Non-pigmented ciliary epithelial cell (primary cell): ENCODE measurements around the gene SLC16A5.
"Not testable (repeated sequence)": the region's sequence is repeated elsewhere in the genome, so short reads cannot be mapped to it uniquely, and the experiment has no call there.

ENCODE experiments used
- DNase-seq: peaks from one replicate; pipeline ENCODE4 v3.0.0-alpha.2; 2010; ENCODE audit warnings: low read depth

The SLC16A5 gene

DNA sequence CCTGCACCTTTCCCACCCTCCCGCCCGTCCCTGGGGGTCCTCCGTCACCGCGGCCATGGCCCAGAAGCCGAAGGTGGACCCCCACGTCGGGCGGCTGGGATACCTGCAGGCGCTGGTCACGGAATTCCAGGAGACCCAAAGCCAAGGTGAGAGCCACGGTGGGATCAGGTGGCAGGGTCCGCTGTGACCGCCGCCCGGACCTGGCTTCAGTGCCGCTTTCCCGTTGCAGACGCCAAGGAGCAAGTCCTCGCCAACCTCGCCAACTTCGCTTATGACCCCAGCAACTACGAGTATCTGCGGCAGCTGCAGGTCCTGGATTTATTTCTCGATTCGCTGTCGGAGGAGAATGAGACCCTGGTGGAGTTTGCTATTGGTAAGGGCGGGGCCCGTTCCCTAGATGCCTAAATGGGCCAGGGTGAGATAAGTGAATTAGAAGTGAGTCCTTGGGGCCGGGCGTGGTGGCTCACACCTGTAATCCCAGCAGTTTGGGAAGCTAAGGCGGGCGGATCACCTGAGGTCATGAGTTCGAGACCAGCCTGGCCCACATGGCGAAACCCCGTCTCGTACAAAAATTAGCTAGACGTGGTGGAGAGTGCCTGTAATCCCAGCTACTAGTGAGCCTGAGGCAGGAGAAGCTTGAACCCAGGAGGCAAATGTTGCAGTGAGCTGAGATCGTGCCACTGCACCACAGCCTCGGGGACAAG lies 22.6 kb downstream of the SLC16A5 start:
- no peak for DNase-seq

DNA sequence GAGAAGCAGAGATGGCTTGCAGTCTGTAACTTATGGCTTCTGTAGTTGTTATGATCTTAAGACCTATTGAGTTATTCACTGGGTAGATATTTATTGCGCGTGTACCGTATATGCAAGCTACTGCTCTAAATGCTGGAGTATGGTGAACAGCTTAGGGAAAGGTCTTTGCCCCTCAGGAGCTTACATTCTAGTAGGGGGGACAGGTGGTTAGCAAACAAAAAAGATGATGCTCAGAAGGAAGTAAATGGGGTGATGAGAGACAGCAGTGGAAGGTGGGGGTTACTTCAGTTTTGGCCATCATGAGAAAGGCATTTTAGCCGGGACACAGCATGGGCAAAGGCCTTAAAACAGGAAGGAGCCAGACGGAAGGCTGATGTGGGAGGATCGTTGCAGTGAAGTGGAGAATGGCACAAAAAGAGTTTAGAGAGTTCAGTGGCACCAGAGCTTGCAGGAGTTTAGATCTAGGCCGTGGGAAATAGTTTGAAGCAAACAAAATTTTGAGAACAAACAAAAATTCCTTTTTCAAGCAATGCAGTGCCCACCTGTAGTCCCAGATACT lies 24.1 kb downstream of the SLC16A5 start:
- DNase-seq: no peak

DNA sequence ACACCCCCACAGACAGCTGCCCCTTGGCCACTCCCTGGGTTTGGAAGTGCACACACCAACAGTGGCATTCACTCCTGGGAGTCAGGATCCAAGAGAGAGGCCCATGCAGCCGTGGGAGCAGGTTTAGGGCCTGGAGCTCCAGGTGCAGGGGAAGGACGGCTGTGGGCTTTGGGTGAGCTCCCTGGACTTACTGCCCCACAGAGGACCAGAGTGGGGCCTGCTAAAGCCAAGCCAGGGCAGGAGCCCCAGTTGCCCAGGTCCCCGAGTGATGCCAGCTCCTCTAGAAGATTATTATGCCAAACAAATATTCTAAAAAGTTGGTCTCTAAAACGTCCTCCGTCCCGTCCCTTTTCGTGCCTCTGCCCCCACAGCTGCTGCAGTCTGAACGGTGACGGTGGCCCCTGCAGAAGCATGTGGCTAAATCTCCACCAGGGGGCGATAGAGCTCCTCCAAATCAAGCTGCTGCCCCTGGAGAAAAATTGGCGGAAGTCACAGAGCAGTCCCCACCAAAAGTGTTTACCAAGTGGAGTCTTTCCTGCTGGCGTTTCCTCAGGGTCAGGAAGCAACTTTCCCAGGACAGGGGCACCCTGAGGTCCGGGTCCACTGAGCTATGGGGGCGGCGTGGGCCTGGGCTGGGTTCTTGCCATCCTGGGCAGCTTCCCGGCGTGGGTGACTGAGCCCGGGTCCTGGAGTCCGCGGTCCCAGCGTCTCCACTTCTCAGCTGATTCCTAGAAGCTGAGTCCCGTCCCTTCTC lies 26.2 kb downstream of the SLC16A5 start:
- no peak for DNase-seq

DNA sequence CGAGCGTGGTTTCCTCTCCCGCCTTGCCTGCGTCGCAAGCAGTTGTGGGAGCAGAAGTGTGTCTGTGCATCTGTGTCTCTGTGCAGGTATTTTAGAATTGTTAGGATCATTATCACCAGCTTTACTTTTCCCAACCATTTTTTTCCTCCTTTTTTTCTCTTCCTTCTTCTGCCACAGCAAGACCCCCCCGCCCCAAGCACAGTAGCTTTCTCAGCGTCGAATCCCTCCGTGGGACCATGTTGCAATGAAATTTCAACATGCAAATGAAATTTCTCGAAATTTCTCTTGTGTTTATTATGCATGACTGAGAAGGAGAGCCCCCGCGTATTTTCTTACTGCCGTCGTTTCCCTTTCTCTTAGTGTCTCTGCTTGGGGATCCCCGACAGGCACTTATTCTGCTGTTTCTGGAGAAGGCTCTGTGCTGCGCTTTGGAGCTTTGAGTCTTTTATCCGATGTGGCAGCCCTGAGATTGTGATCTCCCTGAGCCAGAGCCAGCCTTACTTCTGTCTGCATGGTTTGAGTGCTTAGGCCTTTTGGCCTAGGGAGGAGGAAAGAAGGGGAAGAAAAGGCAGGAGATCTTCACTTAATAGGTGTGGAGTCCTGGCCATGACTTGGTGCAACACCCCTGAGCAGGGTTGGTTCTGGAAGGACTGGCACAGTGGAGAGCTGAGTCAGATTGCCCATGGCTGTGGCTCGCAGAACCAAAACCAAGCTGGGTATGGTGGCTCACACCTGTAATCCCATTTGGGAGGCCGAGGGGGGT lies 27.0 kb downstream of the SLC16A5 start:
- DNase-seq: no peak

DNA sequence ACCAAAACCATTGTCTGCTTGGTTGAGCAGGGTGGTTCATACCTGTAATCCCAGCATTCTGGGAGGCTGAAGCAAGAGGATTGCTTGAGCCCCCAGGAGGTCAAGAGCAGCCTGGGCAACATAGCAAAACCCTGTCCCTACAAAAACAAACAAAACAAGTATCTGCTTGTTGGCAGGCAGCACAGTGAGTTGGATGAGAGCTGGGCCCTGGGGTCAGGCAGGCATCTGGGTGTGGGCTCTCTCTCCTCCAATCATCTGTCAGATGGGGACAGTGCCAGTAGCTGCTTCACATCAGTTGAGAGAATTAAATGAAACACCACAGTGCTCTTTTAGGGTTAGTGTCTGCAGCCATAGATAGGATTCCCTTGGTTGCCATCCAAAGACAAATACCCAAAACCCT lies 27.8 kb downstream of the SLC16A5 start:
- no peak for DNase-seq

DNA sequence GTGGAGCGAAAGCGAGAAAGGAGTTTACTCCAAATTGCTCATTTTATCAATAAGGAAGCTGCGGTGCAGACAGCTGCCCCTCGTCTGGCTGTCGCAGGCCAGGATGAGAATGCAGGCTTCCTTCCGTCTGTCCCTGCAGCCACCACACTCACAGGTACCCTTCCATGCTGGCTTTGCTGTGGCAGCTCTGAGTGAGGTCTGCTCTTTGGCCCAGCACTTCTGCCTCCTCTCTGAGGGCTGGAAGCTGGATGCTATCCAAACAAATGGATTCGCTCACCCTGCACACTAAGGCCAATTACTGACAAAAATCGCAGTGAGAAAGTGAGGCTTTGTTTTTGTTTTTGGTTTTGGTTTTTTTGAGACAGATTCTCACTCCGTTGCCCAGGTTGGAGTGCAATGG lies 29.0 kb downstream of the SLC16A5 start:
- DNase-seq: no peak

DNA sequence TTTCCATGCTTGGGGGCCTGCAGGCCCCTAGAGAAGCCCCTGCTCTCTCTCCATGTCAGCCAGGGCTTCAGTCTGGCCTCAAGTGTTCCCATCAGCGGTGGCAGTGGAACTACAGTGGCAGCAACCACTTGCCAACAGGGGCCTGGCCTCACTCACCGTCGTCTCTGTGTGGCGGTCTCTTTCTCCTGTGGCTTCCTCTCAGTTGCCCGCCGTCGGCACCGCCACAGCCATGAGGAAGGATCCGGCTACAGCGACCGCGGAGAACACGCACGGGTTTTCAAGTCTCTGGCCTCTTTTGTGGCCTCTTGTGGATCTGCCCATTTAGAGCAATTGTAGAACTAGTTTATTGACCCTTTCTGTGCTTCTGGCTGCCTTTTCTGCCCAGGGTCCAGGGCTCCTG lies 30.6 kb downstream of the SLC16A5 start:
- no peak for DNase-seq

DNA sequence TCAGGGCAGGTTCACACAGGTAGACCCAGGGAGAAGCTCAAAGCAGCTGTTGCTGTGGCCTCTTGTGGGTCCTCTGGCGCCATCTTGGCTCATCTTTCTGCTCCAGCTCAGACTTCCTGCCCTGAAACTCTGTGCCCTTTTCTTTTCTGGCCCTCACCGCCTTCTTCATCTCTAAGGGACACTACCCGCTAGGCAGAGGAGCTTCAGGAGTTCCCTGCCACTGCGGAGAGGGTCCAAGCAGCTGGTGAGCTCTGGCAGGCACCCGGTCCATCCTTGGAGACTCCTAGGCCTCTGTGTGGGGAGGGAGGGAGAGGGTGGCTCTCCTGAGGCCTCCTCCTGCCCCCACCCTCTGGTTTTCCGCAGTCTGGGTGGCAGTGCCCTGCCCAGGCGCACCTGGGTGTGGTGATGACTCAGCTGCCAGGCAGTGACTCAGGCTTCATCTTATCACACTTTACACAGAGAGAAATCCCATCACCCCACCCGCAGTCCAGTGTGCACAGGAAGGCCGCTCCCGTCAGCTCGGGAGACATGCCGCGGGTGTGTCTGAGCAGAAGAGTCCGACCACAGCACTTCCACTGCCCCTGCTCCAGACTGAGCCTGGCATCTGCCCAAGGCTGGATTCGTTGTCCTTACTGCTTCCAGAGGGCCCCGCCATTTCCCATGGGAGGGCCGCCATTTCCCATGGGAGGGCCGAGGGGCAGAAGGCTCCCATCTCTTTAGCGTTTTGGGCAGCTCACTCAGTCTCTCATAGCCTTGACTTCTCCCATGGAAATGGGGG lies 36.5 kb downstream of the SLC16A5 start:
- no peak for DNase-seq

DNA sequence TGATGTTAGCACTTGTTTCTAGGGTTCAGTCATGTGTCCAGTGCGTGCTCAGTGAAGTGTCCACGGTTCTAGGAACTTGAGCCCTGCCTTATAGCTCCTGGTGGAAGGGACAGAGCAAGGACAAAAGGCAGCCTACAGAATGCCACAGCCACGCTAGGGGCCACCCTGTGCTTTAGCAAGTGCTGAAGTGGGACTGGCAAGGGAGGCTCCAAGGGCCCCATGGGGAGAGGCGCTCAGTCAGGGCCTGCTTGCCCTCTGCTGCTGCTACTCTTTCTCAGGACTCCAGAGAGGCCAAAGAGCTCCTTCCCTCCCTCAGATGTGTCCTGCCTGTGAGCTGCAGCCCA lies 37.0 kb downstream of the SLC16A5 start:
- DNase-seq: no peak

DNA sequence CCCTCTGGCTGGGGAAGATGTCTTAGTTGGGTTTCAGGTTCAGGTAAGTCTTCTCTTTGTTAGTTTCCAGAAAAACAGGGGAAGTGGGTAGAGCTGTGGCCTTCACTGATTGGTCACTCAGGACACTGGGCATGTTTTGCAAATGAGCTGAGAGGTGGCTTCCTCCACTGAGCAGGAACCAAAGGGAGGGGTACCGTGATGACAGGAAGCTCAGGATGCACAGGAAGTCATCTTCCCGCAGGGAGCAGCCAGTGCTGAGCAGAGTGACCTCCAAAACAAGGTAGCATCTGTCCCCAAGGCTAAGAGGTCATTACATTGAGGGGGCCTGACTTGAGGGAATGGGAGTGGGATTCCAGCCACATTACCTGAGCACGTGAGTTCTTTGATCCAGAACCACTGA lies 38.2 kb downstream of the SLC16A5 start:
- DNase-seq: no peak

DNA sequence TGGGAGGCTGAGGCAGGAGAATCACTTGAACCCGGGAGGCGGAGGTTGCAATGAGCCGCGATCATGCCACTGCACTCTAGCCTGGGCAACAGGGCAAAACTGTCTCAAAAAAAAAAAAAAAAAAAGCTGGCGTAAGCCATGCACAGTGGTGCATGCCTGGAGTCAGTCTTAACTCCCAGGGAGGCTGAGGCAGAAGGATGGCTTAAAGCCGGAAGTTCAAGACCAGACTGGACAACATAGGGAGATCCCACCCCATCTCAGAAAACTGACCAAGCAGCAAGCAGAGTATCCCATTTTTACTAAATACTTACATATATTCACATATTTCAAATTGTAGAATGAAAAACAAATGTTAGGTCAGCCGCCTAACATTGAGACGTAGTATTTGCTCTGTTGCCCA lies 39.2 kb downstream of the SLC16A5 start:
- no peak for DNase-seq

DNA sequence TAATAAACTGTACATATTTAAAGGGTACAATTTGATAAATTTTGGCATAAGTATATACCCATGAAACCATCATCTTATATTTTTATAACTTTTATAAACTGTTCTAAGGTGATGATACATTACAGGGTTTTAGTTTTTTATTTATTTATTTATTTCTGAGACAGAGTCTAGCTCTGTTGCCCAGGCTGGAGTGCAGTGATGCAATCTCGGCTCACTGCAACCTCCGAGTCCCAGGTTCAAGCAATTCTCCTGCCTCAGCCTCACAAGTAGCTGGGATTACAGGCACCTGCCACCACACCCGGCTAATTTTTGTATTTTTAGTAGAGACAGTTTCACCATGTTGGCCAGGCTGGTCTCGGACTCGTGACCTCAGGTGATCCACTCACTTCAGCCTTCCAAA lies 40.2 kb downstream of the SLC16A5 start:
- DNase-seq: not testable (repeated sequence)

DNA sequence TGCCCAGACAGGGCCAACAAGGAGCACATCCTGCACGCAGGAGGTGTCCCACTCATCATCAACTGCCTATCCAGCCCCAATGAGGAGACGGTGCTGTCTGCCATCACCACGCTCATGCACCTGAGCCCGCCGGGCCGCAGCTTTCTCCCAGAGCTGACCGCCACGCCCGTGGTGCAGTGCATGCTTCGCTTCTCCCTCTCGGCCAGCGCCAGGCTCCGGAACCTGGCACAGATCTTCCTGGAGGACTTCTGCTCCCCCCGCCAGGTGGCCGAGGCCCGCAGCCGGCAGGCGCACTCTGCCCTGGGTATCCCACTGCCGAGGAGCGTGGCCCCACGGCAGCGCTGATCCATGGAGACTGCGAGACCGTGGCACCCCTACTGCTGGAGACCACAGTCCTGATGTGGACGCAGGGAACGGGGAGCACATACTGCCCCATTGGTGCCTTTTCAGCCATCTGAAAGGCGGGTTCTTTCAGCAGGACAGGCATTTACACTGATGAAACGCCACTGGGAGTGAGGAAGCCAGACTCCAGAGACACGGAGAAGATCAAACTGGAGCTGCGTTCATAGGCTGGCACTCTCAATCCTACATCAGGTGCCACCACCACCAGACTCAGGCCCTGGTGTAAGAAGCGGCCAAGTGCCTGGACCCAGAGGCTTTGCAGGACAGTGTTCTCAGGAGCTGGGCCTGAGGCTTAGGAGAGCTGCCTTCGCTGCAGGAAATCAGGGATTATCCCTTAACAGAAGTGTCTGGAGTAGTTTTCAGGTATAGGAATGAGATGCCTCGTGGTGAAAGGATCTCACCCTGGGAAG lies 41.1 kb downstream of the SLC16A5 start:
- DNase-seq: no peak

DNA sequence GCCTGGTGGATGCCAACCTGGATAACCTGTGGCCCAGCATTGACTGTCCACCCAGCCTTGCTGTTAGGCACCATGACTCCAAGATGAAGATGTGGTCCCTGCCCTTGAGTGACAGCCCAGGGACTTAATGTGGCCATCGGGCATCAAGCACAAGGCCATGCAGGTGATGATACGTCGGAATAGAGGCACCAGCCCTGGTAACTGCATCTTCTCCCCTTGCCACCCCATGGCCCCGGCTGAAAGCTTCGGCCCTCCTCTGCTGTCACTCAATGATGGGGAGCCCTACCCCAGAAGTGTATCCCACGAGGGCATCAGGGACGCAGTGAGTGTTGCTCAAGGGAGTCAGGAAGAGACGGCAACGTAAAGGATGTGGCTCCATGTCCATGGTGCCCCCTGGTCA lies 41.8 kb downstream of the SLC16A5 start:
- no peak for DNase-seq

DNA sequence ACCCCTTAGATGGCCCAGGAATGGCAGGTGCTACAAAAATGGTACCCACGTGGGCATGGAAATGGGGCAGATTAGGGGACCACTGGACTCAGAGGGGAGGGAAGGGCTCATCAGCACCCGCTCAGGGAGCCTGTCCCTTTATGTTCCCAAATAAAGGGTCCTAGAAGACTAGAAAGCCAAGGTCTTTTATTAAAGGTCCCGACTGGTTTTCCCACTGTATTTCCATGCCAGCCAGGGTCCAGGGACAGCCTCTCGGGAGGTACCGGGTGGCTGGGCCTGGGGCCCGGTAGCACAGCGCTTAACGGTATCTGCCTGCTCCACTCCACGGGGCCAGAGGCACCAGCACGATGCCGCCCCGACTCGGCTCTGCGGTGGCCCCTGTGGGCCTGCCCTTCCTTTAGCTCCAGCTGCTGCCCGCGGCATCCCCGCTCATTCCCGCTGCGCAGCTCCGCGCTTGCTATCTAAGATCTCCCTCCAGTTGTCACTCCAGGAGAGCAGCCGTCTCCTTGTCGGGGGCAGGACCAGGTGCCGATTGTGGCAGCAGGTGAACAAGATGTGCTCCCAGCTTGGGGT lies 42.4 kb downstream of the SLC16A5 start:
- DNase-seq: no peak

DNA sequence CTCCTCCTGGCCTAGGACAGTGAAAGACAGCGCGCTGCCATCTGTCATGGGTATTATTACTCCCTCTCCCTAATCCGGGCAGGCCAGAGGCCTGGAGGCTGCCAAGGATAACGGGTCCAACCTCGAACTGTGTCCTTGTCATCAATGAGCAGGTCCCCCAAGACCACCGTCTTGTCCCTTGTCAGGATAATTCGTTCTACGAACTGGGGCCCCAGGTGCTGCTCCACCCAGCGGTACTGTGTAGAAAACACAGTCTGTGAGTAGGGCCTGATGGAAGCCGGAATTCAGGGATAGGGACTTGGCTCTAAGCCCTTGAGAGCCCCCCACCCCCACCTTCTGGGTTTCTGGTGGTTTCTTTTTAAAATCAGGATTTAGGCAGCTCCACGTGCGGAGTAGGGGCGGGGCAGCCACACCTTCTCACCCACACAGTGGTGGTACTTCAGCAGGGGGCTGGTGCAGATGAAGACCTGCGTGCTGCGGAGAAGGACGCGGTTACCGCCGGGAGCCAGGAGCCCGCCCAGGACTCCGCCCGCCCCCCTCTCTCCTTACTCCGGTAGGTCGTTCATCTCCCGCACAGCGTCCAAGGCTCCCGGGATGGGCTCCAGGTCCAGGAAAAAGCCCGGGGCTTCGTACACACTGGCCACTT lies 43.0 kb downstream of the SLC16A5 start:
- DNase-seq: no peak

DNA sequence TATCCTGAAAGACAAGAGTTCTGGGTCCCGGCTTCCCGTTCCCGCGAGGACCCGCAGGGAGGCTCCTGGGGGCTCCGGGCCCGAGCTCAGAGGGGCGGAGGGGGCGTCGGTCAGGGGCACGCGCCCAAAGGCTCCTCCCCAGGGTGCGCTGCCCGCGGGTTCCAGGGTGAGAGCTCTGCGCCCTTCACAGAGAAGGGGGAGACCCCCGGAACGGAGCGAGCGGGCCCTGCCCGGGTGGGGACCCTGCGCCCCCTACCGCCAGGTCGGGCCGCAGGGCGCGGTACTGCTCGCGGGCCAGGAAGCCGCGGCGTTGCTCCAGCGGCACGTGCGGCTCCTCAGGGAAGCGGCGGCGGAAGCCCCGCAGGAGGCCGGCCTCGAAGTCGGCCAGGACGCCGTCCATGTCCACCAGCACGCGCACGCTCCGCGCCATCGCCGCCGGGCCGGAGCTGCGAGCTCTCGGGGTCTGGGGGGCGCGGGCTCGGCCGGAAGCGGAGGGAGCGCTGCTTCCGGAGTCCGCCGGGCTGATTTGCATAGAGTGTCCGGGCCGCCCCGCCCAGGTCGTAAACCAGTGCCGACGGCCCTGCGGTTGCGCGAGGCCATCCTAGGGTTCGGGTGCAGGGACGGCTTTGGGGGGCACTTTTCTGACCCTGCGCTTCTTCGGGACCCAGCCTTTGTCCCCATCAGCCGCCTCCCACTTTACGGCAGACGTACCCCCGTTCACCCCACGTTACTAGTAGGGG lies 43.7 kb downstream of the SLC16A5 start, which contains the start of gene NT5C:
TSS of gene NT5C (minus strand) at position 465 of the 740 bp plus-strand sequence. CDS start at position 430, 35 bp downstream.
- no peak for DNase-seq

DNA sequence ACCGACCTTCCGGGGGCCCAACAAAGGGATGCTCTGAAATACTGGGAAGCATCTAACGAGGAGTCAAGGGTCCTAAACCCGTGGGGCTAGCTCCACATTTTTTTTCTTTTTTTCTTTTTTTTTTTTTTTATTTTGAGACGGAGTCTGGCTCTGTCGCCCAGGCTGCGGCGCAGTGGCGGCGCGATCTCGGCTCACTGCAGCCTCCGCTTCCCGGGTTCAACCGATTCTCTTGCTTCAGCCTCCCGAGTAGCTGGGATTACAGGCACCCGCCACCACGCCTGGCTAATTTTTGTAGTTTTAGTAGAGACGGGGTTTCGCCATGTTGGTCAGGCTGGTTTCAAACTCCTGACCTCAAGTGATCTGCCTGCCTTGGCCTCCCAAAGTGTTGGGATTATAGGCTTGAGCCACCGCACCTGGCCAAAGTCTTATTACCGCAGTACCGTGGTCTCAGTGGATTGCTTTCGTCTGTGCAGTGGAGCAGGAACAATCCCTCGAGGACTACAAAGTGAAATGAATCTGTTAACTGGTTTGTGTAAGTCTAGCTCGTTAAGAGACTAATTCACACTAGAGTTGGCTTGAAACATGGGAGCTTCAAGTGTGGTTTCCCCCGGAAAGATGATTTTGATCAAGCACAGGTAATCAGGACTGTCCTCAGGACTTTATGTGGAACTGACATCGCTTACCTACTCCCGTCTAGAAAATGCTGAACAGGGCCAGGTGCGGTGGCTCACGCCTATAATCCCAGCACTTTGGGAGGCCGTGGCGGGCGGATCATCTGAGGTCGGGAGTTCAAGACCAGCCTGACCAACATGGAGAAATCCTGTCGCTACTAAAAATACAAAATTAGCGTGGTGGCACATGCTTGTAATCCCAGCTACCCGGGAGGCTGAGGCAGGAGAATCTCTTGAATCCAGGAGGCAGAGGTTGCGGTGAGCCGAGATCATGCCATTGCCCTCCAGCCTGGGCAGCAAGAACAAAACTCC lies 44.6 kb downstream of the SLC16A5 start:
- DNase-seq: not testable (repeated sequence)
